ENCODE results near the gene NBAS. TPM values are rescaled to one million over a fixed set of nuclear protein-coding genes. Genes with fewer than 3 reads are reported as not detected.
A peak's percentile ranks its signal among the peaks of the same experiment; 100 is the strongest.

Gene NBAS
- polyA plus RNA-seq, 1 donor from 2014 or later, result 31.9 TPM

GRCh38 chr2:15563227-15564100 lies 2.3 kb upstream of the NBAS start:
- Histone ChIP-seq H4K20me1 (ENCODE audit: insufficient read depth) (no peaks in the 10 kb centered on the region), H3K27me3 (ENCODE audit: insufficient read depth, low read depth, low read length) (no peaks in the 10 kb centered on the region), H2AFZ (ENCODE audit: low read depth, low read length) (no peak overlapping the region), H3K4me2 (ENCODE audit: low read length) (no peak overlapping the region), H3F3A (ENCODE audit: insufficient read depth, low read length, poor library complexity, severe bottlenecking) (peaks cover 9% of the 10 kb centered on the region), H3K27ac (ENCODE audit: low read length) (no peak overlapping the region), H3K36me3 (ENCODE audit: insufficient read depth, low read length) (no peaks in the 10 kb centered on the region), H3K4me3 (ENCODE audit: low read length) (no peak overlapping the region), H3K9me3 (ENCODE audit: low read length) (no peaks in the 10 kb centered on the region), H3K9ac (ENCODE audit: low read length) (no peak overlapping the region), H3K9me2 (ENCODE audit: insufficient read depth, low read length) (no peaks in the 10 kb centered on the region), H3K79me2 (replicated peaks; ENCODE audit: insufficient read depth, low read length) (peaks cover 13% of the 10 kb centered on the region)
- TF ChIP-seq SMC3 (conservative IDR thresholded peaks at IDR 0.05; ENCODE audit: poor library complexity) (no peak), MXI1 (conservative IDR thresholded peaks at IDR 0.05; ENCODE audit: poor library complexity, severe bottlenecking) (no peak), TAF1 (IDR thresholded peaks at IDR 0.05; ENCODE audit: low read depth) (no peak), REST (IDR thresholded peaks at IDR 0.05; ENCODE audit: borderline replicate concordance) (no peak), EZH2 (IDR thresholded peaks at IDR 0.05; ENCODE audit: borderline replicate concordance, insufficient read depth, low read length, poor library complexity, severe bottlenecking) (no peak), POLR2AphosphoS5 (IDR thresholded peaks at IDR 0.05) (no peak), EP300 (conservative IDR thresholded peaks at IDR 0.05; ENCODE audit: poor library complexity, severe bottlenecking) (no peak), RAD21 (conservative IDR thresholded peaks at IDR 0.05) (no peak), CTCF (IDR thresholded peaks at IDR 0.05; ENCODE audit: poor library complexity, severe bottlenecking) (no peak)

- Histone ChIP-seq H3K27me3 (ENCODE audit: insufficient read depth, low read depth, low read length) (no peaks in the 10 kb centered on the region), H3K36me3 (ENCODE audit: insufficient read depth, low read length) (no peaks in the 10 kb centered on the region), H3K9ac (ENCODE audit: low read length) (no peak overlapping the region), H3K9me3 (ENCODE audit: low read length) (no peaks in the 10 kb centered on the region), H3K4me2 (ENCODE audit: low read length) (peak overlapping the region; percentile 68), H3K27ac (ENCODE audit: low read length) (peak overlapping the region; percentile 78), H4K20me1 (ENCODE audit: insufficient read depth) (no peaks in the 10 kb centered on the region), H2AFZ (ENCODE audit: low read depth, low read length) (peak overlapping the region; percentile 15), H3K9me2 (ENCODE audit: insufficient read depth, low read length) (no peaks in the 10 kb centered on the region), H3K79me2 (replicated peaks; ENCODE audit: insufficient read depth, low read length) (peaks cover 19% of the 10 kb centered on the region), H3K4me3 (ENCODE audit: low read length) (peak overlapping the region; percentile 79), H3F3A (ENCODE audit: insufficient read depth, low read length, poor library complexity, severe bottlenecking) (peaks cover 9% of the 10 kb centered on the region)
- TF ChIP-seq REST (IDR thresholded peaks at IDR 0.05; ENCODE audit: borderline replicate concordance) (no peak), RAD21 (conservative IDR thresholded peaks at IDR 0.05) (no peak), TAF1 (IDR thresholded peaks at IDR 0.05; ENCODE audit: low read depth) (no peak)
Measured at GRCh38 chr2:15562354-15563031, 1.4 kb upstream of the NBAS start.

Measured in neural cell (in vitro differentiated cells).